Heart right ventricle (tissue), 16 donors: ENCODE results near the gene TFF3. TPM values are rescaled to one million over a fixed set of nuclear protein-coding genes. Genes with fewer than 3 reads are reported as not detected.

Experiments
- ATAC-seq, 8 donors: fragments of 200-7000 bp; cut with Tn5 transposase; one replicate each; pipeline ENCODE4 v1.9.1; 2020; ENCODE audit warnings: mild to moderate bottlenecking in 8 of 8, moderate library complexity in 8 of 8, moderate number of reproducible peaks in 1 of 8
- DNase-seq, 2 donors: peaks; one replicate each; pipeline ENCODE4 v3.0.0-alpha.2; 2020
- H3K27ac ChIP-seq, 10 donors: fragments of 200-600 bp; sonication (generic) in 2 of 10; one replicate each; pipeline versions ENCODE4 v1.5.0 to v1.8.0; 2020 to 2022; ENCODE audit warnings: mild to moderate bottlenecking in 3 of 10
- H3K27me3 ChIP-seq, 7 donors: fragments of 200-600 bp; one replicate each; pipeline ENCODE4 v1.8.0; 2021 to 2022; ENCODE audit warnings: mild to moderate bottlenecking in 2 of 7
- H3K36me3 ChIP-seq, 9 donors: fragments of 200-600 bp; sonication (generic) in 1 of 9; one replicate each; pipeline versions ENCODE4 v1.5.0 to v1.8.0; 2020 to 2022; ENCODE audit warnings: mild to moderate bottlenecking in 2 of 9
- H3K4me1 ChIP-seq, 9 donors: fragments of 200-600 bp; sonication (generic) in 1 of 9; one replicate each; pipeline versions ENCODE4 v1.5.0 to v1.8.0; 2020 to 2022; ENCODE audit warnings: mild to moderate bottlenecking in 4 of 9
- H3K4me3 ChIP-seq, 10 donors: fragments of 200-600 bp; sonication (generic) in 2 of 10; one replicate each; pipeline versions ENCODE4 v1.5.0 to v1.8.0; 2020 to 2022; ENCODE audit warnings: mild to moderate bottlenecking in 7 of 10, moderate library complexity in 2 of 10
- H3K9me3 ChIP-seq, 11 donors: fragments of 200-600 bp in 10 of 11; sonication (generic) in 2 of 11; one replicate each; pipeline versions ENCODE4 v1.5.0 to v1.8.0; 2013 to 2022; ENCODE audit warnings: mild to moderate bottlenecking in 2 of 11, control low read depth in 1 of 11, moderate library complexity in 1 of 11
- CTCF ChIP-seq, 9 donors: fragments of 200-600 bp; sonication (generic) in 2 of 9; IDR thresholded peaks; one replicate each; pipeline versions ENCODE4 v1.5.0 to v1.8.0; 2021 to 2022; ENCODE audit warnings: antibody characterized with exemption in 9 of 9, mild to moderate bottlenecking in 5 of 9, moderate library complexity in 1 of 9
- WGBS, 2 donors: extraction: QIAGEN DNeasy Blood & Tissue Kit; methylation state at CpG; one replicate each; pipeline ENCODE4 v1.1.7; 2013; ENCODE audit warnings: inconsistent platforms in 1 of 2; 5-methylcytosine and 5-hydroxymethylcytosine counted together
- intact Hi-C, 10 donors: fragments of 100-400 bp; cut with DNase I; formaldehyde crosslinking; loops; one replicate each; pipeline versions ENCODE4 v1.11.1 to v1.14.2; 2022
- polyA plus RNA-seq, 2 donors: library from polyadenylated mRNA; stranded (reverse); fragments of 200-250 nt; gene quantifications; one replicate each; pipeline ENCODE4 v1.2.3, GENCODE V29; 2013
- total RNA-seq, 10 donors: library from RNA; stranded (reverse); fragmentation: NEBNext Ultra II Directional in 3 of 10; extraction: Animal tissue kit (Norgen Biotek cat#: 25700) in 3 of 10; gene quantifications; one replicate each; pipeline versions ENCODE4 v1.2.1 to v1.2.4, GENCODE V29; 2021 to 2023
- donor health status: Arrhythmogenic right ventricular cardiomyopathy.
- donor health status: ischemic (EF 13 %, LVEDD 7.1; RV severe dilation, severe dysfunction).
- donor health status: healthy with polysubstance abuse.
- donor health status: DM: no; HTN: yes; CAD: no.
- donor health status: DM: no; HTN: no; CAD: no.
- donor health status: ischemic (EF 25% LVEDD 6.9; RV normal size, moderate dysfunction).
- donor health status: ischemic (EF 25% LVEDD 5.7; RV mildly dilated, moderate dysfunction).
- donor health status: healthy.
- donor health status: DM: yes; HTN: yes; CAD: no.
- donor health status: Ischemic cardiomyopathy.
- donor health status: ischemic (EF 35%, LVEDD 5.7; RV mildly dilated, moderate dysfunction).
- donor health status: nonischemic (EF 11% LVEDD 7.7; RV severe dilation, severe dysfunction).
- donor health status: DM: yes; HTN: yes; CAD: no.
- donor health status: PGD.
- donor health status: ischemic (EF 29% LVEDD 5.4; RV normal size, mild dysfunction).
- donor health status: nonischemic (EF 23%, LVEDD 6.1; RV moderate dilation, normal function).

The TFF3 gene
- total and polyA plus RNA-seq, 12 donors: 0.90 to 7.9 (median 2.7) TPM

- ATAC-seq (no peak), DNase-seq (no peak)
- TF ChIP-seq CTCF (IDR thresholded peaks at IDR 0.05): no peak
- H3K36me3 ChIP-seq: no peaks in the 10 kb centered on the region
- no peak overlapping the region for H3K4me3 ChIP-seq
- H3K9me3 ChIP-seq: no peaks in the 10 kb centered on the region
- intact Hi-C loops: loop anchor here in 3 of 10 donors (10.0 kb wide), 1 partner anchor 144 kb away; no protein-coding TSS in a partner anchor
- H3K4me1 ChIP-seq: peaks cover 0 to 31% (median 24%) of the 10 kb centered on the region in 9 donors
- H3K27me3 ChIP-seq: peaks cover 0 to 53% (median 15%) of the 10 kb centered on the region in 7 donors
- no peak overlapping the region for H3K27ac ChIP-seq
- WGBS, 2 donors: 54 to 56% methylated on average over 23 of the region's 23 CpGs
Measured at GRCh38 chr21:42308914-42309752, 6.1 kb downstream of the TFF3 start.

- no peak for TF ChIP-seq CTCF (IDR thresholded peaks at IDR 0.05)
- no peak for DNase-seq
- intact Hi-C loops: loop anchor here in 3 of 10 donors (10.0 kb wide), 1 partner anchor 144 kb away; no protein-coding TSS in a partner anchor
- Histone ChIP-seq H3K9me3 (no peaks in the 10 kb centered on the region), H3K36me3 (no peaks in the 10 kb centered on the region), H3K4me3 (no peak overlapping the region), H3K27ac (no peak overlapping the region), H3K27me3 (peaks cover 0 to 53% (median 15%) of the 10 kb centered on the region in 7 donors), H3K4me1 (peaks cover 0 to 27% (median 21%) of the 10 kb centered on the region in 9 donors)
- ATAC-seq: no peak
- WGBS, 2 donors: 84 to 90% methylated on average over 17 of the region's 17 CpGs
Measured at GRCh38 chr21:42308161-42308913, 6.9 kb downstream of the TFF3 start.

- H3K27me3 ChIP-seq: peaks cover 0 to 45% (median 15%) of the 10 kb centered on the region in 7 donors
- H3K4me3 ChIP-seq: no peak overlapping the region
- no peaks in the 10 kb centered on the region for H3K9me3 ChIP-seq
- no peak overlapping the region for H3K27ac ChIP-seq
- H3K36me3 ChIP-seq: no peaks in the 10 kb centered on the region
- WGBS, 2 donors: 84 to 89% methylated on average over 5 of the region's 5 CpGs
- peaks cover 3 to 31% (median 15%) of the 10 kb centered on the region in 9 donors for H3K4me1 ChIP-seq
- intact Hi-C loops: loop anchor here in 3 of 10 donors (10.0 kb wide), 1 partner anchor 142 kb away; no protein-coding TSS in a partner anchor
- no peak for ATAC-seq
- DNase-seq: no peak
- TF ChIP-seq CTCF (IDR thresholded peaks at IDR 0.05): no peak
Measured at GRCh38 chr21:42307106-42307505, 8.1 kb downstream of the TFF3 start.

GRCh38 chr21:42306366-42307035, 8.7 kb downstream of the TFF3 start:
- H3K27me3 ChIP-seq: peaks cover 0 to 45% (median 15%) of the 10 kb centered on the region in 7 donors
- no peaks in the 10 kb centered on the region for H3K36me3 ChIP-seq
- H3K27ac ChIP-seq: no peak overlapping the region
- DNase-seq (no peak), ATAC-seq (no peak)
- 77% methylated on average over 17 of the region's 17 CpGs for WGBS, 2 donors
- no peak for TF ChIP-seq CTCF (IDR thresholded peaks at IDR 0.05)
- intact Hi-C loops: loop anchor here in 3 of 10 donors (10.0 kb wide), 1 partner anchor 142 kb away; no protein-coding TSS in a partner anchor
- no peaks in the 10 kb centered on the region for H3K9me3 ChIP-seq
- H3K4me1 ChIP-seq: peaks cover 4 to 36% (median 20%) of the 10 kb centered on the region in 9 donors
- no peak overlapping the region for H3K4me3 ChIP-seq
